Measurements from ENCODE around the gene LRRC27. TPM values are rescaled to one million over a fixed set of nuclear protein-coding genes. Genes with fewer than 3 reads are reported as not detected.

LRRC27 gene
- total and polyA plus RNA-seq, 2 donors (not counting 1 experiment from before 2014, with no cell fraction given), result 23.6 to 25.6 TPM

DNA sequence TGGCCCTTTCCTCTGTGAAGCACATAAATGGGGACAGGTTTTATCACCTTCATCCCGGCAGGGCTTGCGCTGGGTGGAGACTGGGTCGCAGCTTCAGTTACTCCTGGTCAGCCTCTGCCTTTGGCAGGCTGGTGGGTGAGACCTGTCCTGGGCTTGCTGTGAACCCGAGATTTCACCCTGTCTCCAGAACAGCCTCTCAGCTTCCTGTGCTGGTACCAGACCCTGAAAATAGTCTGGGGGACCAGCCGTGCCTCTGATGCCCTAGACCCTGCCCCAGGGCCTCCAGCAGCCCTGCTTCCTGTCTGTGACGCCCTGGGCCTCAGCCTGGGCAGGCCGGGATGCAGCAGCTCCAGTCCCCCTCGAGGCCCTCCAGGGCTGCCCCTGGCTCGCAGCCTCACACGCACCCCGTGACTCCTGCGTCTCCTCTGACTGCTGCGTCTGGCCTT is 51.8 kb downstream of the LRRC27 start:
- WGBS (ENCODE audit: insufficient coverage), result 64% methylated on average over 13 of the region's 13 CpGs
- Histone ChIP-seq H3K79me2 (ENCODE audit: control insufficient read depth, insufficient read depth, low read length) (no peaks in the 10 kb centered on the region), H3K4me3 (ENCODE audit: control extremely low read depth in 1 of 5, extremely low read depth in 1 of 5, insufficient read depth in 1 of 5, low read depth in 2 of 5, low read length in 4 of 5) (no peak overlapping the region), H3K4me1 (ENCODE audit: control insufficient read depth in 2 of 2, insufficient read depth in 2 of 2, low read length in 2 of 2) (peaks cover 6 to 11% of the 10 kb centered on the region in 2 donors), H2AFZ (ENCODE audit: insufficient read depth, low read depth, low read length, poor library complexity, severe bottlenecking) (no peak overlapping the region), H3K27ac (ENCODE audit: low read length in 2 of 2) (no peak overlapping the region), H3K36me3 (replicated peaks in 1 of 2; ENCODE audit: control extremely low read depth in 1 of 2, control insufficient read depth in 1 of 2, extremely low read depth in 1 of 2, insufficient read depth in 2 of 2, low read length in 1 of 2) (no peaks in the 10 kb centered on the region), H3K4me2 (replicated peaks; ENCODE audit: low read depth, low read length, poor library complexity, severe bottlenecking) (no peak overlapping the region), H3K27me3 (replicated peaks in 1 of 4; ENCODE audit: control extremely low read depth in 1 of 4, control insufficient read depth in 3 of 4, insufficient read depth in 4 of 4, low read length in 3 of 4) (no peaks in the 10 kb centered on the region), H4K20me1 (ENCODE audit: control insufficient read depth, insufficient read depth, low read length, poor library complexity, severe bottlenecking) (no peaks in the 10 kb centered on the region), H3K9ac (ENCODE audit: low read length) (no peak overlapping the region), H3K9me3 (ENCODE audit: control extremely low read depth in 1 of 3, control insufficient read depth in 2 of 3, insufficient read depth in 1 of 3, low read length in 2 of 3) (no peaks in the 10 kb centered on the region)
- H3K4me1 Mint-ChIP-seq, result peaks cover 5% of the 10 kb centered on the region
- H3K27ac Mint-ChIP-seq, result no peak overlapping the region
- H3K9me3 Mint-ChIP-seq (ENCODE audit: insufficient read depth), result no peaks in the 10 kb centered on the region
- no peak overlapping the region for H3K4me3 Mint-ChIP-seq
- DNase-seq (no peak), ATAC-seq (ENCODE audit: low read depth) (no peak)
- CTCF ChIA-PET, result no interaction called here
- intact Hi-C loops (cut with micrococcal nuclease), result no loop called here
- TF ChIP-seq, protein P1, sequence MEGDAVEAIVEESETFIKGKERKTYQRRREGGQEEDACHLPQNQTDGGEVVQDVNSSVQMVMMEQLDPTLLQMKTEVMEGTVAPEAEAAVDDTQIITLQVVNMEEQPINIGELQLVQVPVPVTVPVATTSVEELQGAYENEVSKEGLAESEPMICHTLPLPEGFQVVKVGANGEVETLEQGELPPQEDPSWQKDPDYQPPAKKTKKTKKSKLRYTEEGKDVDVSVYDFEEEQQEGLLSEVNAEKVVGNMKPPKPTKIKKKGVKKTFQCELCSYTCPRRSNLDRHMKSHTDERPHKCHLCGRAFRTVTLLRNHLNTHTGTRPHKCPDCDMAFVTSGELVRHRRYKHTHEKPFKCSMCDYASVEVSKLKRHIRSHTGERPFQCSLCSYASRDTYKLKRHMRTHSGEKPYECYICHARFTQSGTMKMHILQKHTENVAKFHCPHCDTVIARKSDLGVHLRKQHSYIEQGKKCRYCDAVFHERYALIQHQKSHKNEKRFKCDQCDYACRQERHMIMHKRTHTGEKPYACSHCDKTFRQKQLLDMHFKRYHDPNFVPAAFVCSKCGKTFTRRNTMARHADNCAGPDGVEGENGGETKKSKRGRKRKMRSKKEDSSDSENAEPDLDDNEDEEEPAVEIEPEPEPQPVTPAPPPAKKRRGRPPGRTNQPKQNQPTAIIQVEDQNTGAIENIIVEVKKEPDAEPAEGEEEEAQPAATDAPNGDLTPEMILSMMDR (IDR thresholded peaks at IDR 0.05), result no peak
- no peak for TF ChIP-seq EZH2 (IDR thresholded peaks at IDR 0.05; ENCODE audit: borderline replicate concordance, insufficient read depth, low read depth, low read length, poor library complexity, severe bottlenecking)
- no peaks in the 10 kb centered on the region for H3K27me3 Mint-ChIP-seq
- POLR2A ChIA-PET, result no interaction called here

DNA sequence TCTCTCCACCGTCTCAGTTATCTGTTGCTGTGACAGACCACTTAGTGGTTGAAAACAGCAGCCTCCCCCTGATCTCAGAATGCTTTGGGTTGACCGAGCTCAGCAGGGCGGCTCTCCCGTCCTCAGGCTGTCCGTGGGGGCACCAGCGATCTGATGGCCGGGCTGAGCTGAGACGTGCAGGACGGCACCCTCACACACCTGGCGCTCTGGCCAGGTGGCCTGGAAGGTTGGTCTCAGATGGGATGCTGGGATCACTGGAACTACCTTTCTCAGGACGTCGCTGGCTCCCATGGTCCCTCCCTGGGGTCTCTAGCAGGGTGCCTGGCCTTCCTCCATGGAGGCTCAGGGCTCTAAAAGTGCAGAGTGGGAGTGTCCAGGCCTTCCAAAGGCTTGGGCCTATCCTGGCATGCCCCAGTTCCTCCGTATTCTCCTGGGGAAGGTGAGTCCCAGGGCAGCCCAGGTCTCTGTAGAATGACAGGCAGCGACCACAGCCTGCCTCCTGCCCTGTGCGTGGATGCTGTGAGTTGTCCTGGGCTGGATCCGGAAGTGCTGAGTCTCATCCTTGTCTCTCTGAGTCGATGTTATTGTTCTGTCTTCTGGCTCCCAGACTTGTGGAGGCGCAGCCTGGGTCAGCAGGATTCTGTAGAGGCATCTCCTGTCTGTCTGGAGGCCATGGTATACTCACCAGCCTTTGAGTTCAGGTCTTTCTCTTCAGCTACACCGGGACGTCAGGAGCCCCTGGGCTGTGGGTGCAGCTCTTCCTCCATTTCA is 52.8 kb downstream of the LRRC27 start:
- no peak overlapping the region for H3K27ac ChIP-seq (ENCODE audit: low read length in 2 of 2)
- WGBS (ENCODE audit: insufficient coverage), result 80% methylated on average over 20 of the region's 20 CpGs
- Mint-ChIP-seq H3K27ac (no peak overlapping the region), H3K27me3 (no peaks in the 10 kb centered on the region), H3K4me3 (no peak overlapping the region), H3K4me1 (peaks cover 7% of the 10 kb centered on the region), H3K9me3 (ENCODE audit: insufficient read depth) (no peaks in the 10 kb centered on the region)
- H4K20me1 ChIP-seq (ENCODE audit: control insufficient read depth, insufficient read depth, low read length, poor library complexity, severe bottlenecking), result no peaks in the 10 kb centered on the region
- no peaks in the 10 kb centered on the region for H3K27me3 ChIP-seq (replicated peaks in 1 of 4; ENCODE audit: control extremely low read depth in 1 of 4, control insufficient read depth in 3 of 4, insufficient read depth in 4 of 4, low read length in 3 of 4)
- ATAC-seq (ENCODE audit: low read depth) (no peak), DNase-seq (no peak)
- H3K4me2 ChIP-seq (replicated peaks; ENCODE audit: low read depth, low read length, poor library complexity, severe bottlenecking), result no peak overlapping the region
- peaks cover 6 to 21% of the 10 kb centered on the region in 2 donors for H3K4me1 ChIP-seq (ENCODE audit: control insufficient read depth in 2 of 2, insufficient read depth in 2 of 2, low read length in 2 of 2)
- H3K9ac ChIP-seq (ENCODE audit: low read length), result no peak overlapping the region
- ChIA-PET CTCF (interaction anchor here (1.0 kb wide), 1 partner anchor 70 kb away, joined by 4 read pairs; no protein-coding TSS in a partner anchor), POLR2A (interaction anchor here (0.6 kb wide), 1 partner anchor 37 kb away, joined by 6 read pairs; no protein-coding TSS in a partner anchor)
- no peak overlapping the region for H3K4me3 ChIP-seq (ENCODE audit: control extremely low read depth in 1 of 5, extremely low read depth in 1 of 5, insufficient read depth in 1 of 5, low read depth in 2 of 5, low read length in 4 of 5)
- TF ChIP-seq, protein P1 (IDR thresholded peaks at IDR 0.05), result no peak
- no peak for TF ChIP-seq EZH2 (IDR thresholded peaks at IDR 0.05; ENCODE audit: borderline replicate concordance, insufficient read depth, low read depth, low read length, poor library complexity, severe bottlenecking)
- no peaks in the 10 kb centered on the region for H3K9me3 ChIP-seq (ENCODE audit: control extremely low read depth in 1 of 3, control insufficient read depth in 2 of 3, insufficient read depth in 1 of 3, low read length in 2 of 3)
- intact Hi-C loops (cut with micrococcal nuclease), result no loop called here
- H3K79me2 ChIP-seq (ENCODE audit: control insufficient read depth, insufficient read depth, low read length), result no peaks in the 10 kb centered on the region
- no peaks in the 10 kb centered on the region for H3K36me3 ChIP-seq (replicated peaks in 1 of 2; ENCODE audit: control extremely low read depth in 1 of 2, control insufficient read depth in 1 of 2, extremely low read depth in 1 of 2, insufficient read depth in 2 of 2, low read length in 1 of 2)
- no peak overlapping the region for H2AFZ ChIP-seq (ENCODE audit: insufficient read depth, low read depth, low read length, poor library complexity, severe bottlenecking)
